Stimulated activated naive CD8-positive, alpha-beta T cell treated with anti-CD3 and anti-CD28 coated beads, Interleukin-15, amount 100 ng/mL, for 72 hours (primary cell): ENCODE data around the gene ESPN.
"Not testable (repeated sequence)": the region's sequence is repeated elsewhere in the genome, so short reads cannot be mapped to it uniquely, and the experiment has no call there.

Experiments
- ATAC-seq: fragments of 150-1000 bp; cut with Tn5 transposase; 2 replicates; pipeline ENCODE4 v1.10.0; 2021; ENCODE audit warnings: mild to moderate bottlenecking, moderate library complexity
- DNase-seq, 2 donors: peaks; one replicate each; pipeline ENCODE4 v3.0.0; 2021 to 2022
- H3K27ac Mint-ChIP-seq, 2 donors: one replicate each; pipeline ENCODE4 v1.8.0; 2022; ENCODE audit warnings: mild to moderate bottlenecking in 2 of 2, mixed read lengths in 2 of 2, moderate library complexity in 2 of 2
- H3K27me3 Mint-ChIP-seq: one replicate; pipeline ENCODE4 v1.8.0; 2022; ENCODE audit warnings: mixed read lengths
- H3K4me1 Mint-ChIP-seq: one replicate; pipeline ENCODE4 v1.8.0; 2022; ENCODE audit warnings: mild to moderate bottlenecking, mixed read lengths
- H3K4me3 Mint-ChIP-seq, 2 donors: one replicate each; pipeline ENCODE4 v1.8.0; 2022; ENCODE audit warnings: mild to moderate bottlenecking in 2 of 2, mixed read lengths in 2 of 2, moderate library complexity in 1 of 2
- H3K9me3 Mint-ChIP-seq, 2 donors: one replicate each; pipeline ENCODE4 v1.8.0; 2022; ENCODE audit warnings: mixed read lengths in 2 of 2

Gene ESPN

DNA sequence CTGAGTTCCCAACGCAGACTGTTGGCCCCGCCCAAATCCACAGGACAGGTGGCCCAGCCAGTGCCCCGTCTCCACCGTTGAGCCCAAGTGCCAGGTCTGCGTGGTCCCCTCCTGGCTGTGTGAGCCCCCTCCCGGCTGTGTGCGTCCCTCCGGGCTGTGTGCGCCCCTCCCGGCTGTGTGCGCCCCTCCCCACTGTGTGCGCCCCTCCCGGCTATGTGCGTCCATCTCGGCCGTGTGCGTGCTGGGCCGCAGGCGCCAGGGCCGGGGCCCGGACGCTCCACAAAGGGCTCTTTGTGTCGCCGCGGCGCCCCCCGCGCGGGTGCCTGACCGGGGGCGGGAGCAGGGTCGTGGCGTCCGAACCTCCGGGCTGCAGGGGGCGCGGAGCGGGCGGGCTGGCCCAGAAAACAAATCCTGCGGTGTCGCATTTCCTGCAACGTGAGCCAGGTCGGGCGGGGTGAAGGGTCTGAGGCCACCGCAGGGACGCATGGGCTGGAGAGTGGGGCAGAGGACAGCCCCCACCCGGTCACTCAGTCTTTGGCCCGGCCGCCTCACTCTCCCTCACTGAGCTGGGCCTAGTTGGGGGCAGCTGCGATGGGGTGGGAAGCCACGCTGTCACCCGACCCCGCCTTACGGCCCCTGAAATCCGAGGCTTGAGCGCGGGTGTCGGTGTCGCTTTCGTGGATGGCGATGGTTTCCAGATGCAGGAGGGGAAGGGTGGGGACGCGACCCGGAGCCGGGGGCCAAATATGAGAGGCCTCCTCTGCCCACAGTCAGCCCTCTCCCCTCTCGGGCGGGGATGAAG lies 22.6 kb downstream of the ESPN start:
- no peak for ATAC-seq
- peak overlapping the region; percentile 35 to 66 for H3K4me3 Mint-ChIP-seq
- H3K27ac Mint-ChIP-seq, result no peak overlapping the region
- no peak for DNase-seq
- peaks cover 86% of the 10 kb centered on the region for H3K27me3 Mint-ChIP-seq
- H3K9me3 Mint-ChIP-seq, result no peaks in the 10 kb centered on the region
- peaks cover 37% of the 10 kb centered on the region for H3K4me1 Mint-ChIP-seq

- no peaks in the 10 kb centered on the region for H3K9me3 Mint-ChIP-seq
- H3K4me1 Mint-ChIP-seq, result peaks cover 40% of the 10 kb centered on the region
- peak; percentile 50 for ATAC-seq
- no peak overlapping the region for H3K27ac Mint-ChIP-seq
- peak overlapping the region; percentile 35 to 66 for H3K4me3 Mint-ChIP-seq
- peaks cover 93% of the 10 kb centered on the region for H3K27me3 Mint-ChIP-seq
- DNase-seq, result no peak
Measured at GRCh38 chr1:6447818-6448748, 23.5 kb downstream of the ESPN start.

DNA sequence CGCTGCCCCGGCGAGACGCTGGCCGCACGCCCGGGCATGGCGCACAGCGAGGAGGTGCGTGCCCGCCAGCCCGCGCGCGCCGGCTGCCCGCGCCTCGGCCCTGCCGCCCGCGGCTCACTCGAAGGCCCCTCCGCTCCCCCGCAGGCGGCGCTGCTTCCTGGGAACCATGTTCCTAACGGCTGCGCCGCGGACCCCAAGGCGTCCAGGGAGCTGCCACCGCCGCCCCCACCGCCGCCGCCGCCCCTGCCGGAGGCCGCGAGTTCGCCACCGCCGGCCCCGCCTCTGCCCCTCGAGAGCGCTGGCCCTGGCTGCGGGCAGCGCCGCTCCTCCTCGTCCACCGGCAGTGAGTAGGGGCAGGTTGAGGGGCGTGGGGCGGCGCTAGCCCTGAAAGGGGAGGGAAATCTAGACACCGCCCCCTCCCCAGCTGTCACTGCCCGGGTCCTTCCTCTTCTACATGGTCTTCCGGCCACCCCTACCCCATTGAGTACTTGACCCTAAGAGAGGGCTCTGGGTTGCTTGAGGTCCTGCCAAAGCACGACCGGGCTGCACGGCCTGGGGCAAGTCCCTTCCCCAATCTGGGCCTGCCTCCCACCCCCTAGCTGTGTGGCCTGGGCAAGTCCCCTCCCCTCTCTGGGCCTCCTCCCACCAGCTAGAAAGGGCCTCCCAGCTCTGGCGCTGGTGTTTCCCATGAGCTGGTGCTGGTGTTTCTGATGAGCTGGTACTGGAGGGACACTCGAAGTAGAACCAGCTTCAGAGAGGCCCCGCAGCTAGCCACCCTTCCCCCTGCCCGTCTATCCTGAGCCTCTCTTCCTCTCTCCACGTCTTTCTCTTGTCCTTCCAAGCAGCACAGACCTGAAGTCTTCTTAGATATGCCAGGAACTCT lies 24.4 kb downstream of the ESPN start:
- DNase-seq (peak in 1 of 2 donors; percentile 42), ATAC-seq (peak; percentile 56)
- no peaks in the 10 kb centered on the region for H3K9me3 Mint-ChIP-seq
- peaks cover 94% of the 10 kb centered on the region for H3K27me3 Mint-ChIP-seq
- peaks cover 45% of the 10 kb centered on the region for H3K4me1 Mint-ChIP-seq
- no peak overlapping the region for H3K27ac Mint-ChIP-seq
- peak overlapping the region; percentile 7 to 73 for H3K4me3 Mint-ChIP-seq

DNA sequence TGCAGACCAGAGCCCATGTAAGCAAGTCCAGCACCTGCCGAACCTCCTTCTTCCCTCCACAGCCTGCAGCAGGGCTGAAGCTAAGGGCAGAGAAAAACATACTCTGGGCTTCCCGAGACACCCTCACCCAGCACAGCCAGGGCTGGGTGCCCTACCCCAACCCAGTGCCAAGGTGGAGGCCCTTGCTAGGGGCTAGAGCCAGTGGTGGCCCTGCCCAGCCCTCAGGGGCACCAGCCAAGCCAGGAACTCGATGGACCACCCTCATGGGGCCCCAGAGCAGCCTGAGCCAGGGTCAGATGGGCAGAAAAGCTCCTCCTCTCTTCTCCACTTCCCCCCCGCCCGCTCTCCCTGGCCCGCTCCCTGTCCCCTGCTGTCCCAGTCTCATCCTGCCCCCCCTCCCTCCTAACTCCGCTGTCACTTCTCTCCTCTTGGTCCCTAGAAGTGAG lies 25.5 kb downstream of the ESPN start:
- Mint-ChIP-seq H3K4me1 (peaks cover 47% of the 10 kb centered on the region), H3K27me3 (peaks cover 91% of the 10 kb centered on the region), H3K27ac (peak overlapping the region in 1 of 2 donors; percentile 50), H3K9me3 (no peaks in the 10 kb centered on the region), H3K4me3 (no peak overlapping the region)
- no peak for DNase-seq
- no peak for ATAC-seq

GRCh38 chr1:6450486-6450885 lies 25.9 kb downstream of the ESPN start:
- Mint-ChIP-seq H3K27me3 (peaks cover 89% of the 10 kb centered on the region), H3K4me1 (peaks cover 46% of the 10 kb centered on the region)
- not testable (repeated sequence) for H3K9me3 Mint-ChIP-seq, ATAC-seq, H3K4me3 Mint-ChIP-seq, DNase-seq, H3K27ac Mint-ChIP-seq

DNA sequence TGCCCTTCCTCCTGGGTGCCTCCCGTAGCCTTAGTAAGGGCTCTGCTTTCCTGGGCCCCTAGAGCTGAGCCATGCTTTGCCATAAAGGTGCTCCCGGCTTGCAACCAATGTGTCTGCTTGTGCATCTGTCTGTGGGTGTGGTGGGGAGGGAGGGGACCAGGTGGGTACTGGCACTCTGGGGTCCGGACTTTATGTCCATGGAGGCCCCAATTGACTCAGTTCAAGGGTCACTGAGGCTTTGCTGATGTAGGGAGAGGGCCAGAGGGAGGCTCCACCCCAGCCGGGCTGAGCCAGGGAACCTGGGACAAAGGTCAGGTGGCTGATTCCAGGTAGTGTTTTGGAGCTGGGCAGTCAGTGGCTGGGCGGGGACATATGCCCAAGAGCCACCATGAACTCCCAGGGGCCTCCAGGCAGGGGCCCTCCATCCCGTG lies 26.4 kb downstream of the ESPN start:
- Mint-ChIP-seq H3K9me3 (no peaks in the 10 kb centered on the region), H3K27me3 (peaks cover 89% of the 10 kb centered on the region), H3K4me1 (peaks cover 50% of the 10 kb centered on the region), H3K4me3 (no peak overlapping the region), H3K27ac (no peak overlapping the region)
- DNase-seq (no peak), ATAC-seq (no peak)

DNA sequence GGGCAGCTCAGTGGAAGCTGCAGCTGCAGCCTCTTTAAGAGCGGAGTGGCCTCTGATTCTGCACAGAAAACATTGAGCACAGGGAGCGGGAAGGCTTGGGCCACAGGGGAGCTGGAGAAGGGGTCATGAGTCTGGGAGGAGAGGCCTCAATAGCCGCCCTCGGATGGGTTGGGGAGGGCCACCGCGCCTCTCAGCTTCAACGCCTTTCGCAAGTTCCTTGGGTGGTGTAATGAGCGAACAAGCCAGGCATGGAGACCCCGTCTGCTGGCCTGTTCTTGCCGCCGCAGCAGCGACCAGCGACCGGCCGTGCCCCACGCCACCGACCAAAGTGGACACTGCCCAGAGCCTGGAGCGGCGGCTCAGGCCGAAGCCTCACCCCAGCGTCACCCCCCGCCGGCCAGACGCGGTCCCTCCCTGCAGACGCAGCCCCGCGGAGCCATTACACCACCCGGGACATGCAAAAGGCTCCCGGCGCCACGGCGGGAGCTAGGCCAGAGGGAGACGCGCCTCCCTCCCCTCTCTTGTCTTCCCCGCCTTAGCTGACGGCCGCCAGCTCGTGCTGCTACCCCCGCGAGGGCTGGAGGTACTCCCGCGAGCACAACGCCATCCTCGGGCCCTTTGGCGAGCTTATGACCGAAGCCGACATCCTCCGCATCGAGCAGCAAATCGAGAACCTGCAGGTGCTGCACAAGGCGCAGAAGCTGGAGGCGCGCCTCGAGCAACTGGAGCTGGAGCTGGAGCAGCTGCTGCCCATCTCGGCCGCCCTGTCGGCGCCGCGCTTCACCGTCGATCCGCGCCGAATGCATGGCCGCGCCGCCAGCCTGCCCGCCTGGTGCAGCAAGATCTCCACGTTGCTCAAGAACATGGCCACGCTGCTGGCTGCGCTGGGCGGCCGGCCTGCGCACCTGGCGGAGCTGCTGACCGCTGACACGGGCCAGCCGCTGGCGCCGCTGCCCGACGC lies 29.6 kb downstream of the ESPN start:
- Mint-ChIP-seq H3K4me3 (peak overlapping the region; percentile 32 to 43), H3K27me3 (peaks cover 80% of the 10 kb centered on the region), H3K4me1 (peaks cover 42% of the 10 kb centered on the region)
- not testable (repeated sequence) for H3K9me3 Mint-ChIP-seq, H3K27ac Mint-ChIP-seq, DNase-seq, ATAC-seq

DNA sequence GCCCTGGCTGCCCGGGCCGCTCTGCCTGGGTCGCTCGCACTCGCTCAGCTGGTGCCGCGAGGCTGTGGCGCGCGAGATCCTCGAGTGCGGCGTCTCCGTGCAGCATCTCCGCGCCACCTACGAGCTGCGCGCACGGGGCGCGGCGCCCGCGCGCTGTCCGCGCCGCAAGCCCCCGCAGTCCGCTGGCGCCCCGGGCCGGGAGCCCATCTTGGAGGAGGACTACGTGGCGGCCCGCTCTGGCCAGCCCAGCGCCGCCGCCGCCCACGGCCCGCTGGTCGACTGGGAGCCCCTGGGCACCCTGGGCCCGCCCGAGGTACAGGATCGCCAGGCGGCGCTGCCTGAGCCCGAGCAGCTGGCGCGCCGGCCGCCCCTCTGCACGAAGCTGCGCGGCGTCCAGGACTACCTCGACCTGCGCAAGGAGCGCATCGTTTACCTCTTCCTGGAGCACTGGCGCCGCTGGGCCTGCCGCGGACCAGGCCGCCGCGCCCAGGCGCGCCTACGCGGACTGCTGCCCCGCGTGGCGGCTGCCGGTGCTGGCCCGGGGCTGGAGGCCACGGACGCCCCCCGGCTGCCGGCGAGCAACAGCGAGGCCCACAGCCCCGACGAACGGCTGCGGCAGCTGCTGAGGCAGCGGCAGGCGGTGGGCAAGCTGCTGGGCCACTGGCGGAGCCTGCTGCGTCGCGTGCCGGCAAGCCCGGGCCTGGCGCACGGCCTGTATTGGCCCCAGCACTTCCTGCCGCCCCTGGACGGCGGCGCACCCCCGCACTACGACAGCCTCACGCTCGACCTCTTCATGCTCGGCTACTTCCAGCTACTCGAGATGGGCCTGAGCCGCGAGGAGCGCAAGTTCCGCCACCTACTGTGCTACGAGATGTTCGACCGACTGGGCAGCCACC lies 30.5 kb downstream of the ESPN start:
- Mint-ChIP-seq H3K4me3 (peak overlapping the region; percentile 37 to 68), H3K4me1 (peaks cover 42% of the 10 kb centered on the region)

DNA sequence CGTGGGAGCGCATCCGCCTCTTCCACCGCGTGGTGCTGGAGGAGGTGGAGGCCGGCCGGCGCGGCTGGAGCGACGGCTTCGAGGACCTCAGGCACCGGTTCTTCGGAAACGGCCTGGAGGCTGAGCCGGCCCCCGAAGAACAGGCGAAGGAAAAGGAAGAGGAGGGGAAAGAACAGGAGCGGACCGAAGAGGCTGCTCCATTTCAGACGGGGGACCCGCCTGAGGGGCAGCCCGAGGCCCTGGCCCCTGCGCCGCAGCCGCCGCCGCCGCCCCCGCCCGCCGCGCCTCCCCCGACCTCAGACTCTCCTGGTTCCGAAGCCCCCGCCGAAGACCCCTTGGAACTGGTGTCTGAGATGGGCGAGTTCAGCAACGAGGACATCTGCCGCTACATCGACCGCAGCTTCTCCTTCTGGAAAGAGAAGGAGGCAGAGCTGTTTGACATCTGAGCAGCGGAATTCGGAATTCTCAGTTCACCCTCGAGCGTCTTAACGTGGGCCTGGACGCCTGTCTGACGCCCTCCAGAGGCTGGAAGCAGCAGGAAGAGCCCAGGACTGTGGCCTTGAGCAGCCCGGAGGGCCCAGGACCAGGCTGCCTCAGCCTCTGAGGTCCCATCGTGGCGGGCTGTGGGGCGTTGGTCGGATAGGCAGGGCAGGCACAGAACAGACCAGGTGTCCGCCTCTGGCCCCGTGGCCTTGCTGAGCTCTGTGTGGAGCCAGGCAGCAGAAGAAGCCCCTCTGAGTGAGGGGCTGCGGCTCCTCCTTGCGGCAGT lies 31.4 kb downstream of the ESPN start:
- H3K27me3 Mint-ChIP-seq, result peaks cover 62% of the 10 kb centered on the region
- peak overlapping the region; percentile 37 to 68 for H3K4me3 Mint-ChIP-seq
- H3K4me1 Mint-ChIP-seq, result peaks cover 48% of the 10 kb centered on the region
- DNase-seq, H3K27ac Mint-ChIP-seq, H3K9me3 Mint-ChIP-seq, ATAC-seq: not testable (repeated sequence)

More for the DNA sequence above, 30.5 kb downstream of the ESPN start:
- peak; percentile 59 for DNase-seq
- no peaks in the 10 kb centered on the region for H3K9me3 Mint-ChIP-seq
- ATAC-seq, result peak; percentile 66
- no peak overlapping the region for H3K27ac Mint-ChIP-seq
- peaks cover 71% of the 10 kb centered on the region for H3K27me3 Mint-ChIP-seq

DNA sequence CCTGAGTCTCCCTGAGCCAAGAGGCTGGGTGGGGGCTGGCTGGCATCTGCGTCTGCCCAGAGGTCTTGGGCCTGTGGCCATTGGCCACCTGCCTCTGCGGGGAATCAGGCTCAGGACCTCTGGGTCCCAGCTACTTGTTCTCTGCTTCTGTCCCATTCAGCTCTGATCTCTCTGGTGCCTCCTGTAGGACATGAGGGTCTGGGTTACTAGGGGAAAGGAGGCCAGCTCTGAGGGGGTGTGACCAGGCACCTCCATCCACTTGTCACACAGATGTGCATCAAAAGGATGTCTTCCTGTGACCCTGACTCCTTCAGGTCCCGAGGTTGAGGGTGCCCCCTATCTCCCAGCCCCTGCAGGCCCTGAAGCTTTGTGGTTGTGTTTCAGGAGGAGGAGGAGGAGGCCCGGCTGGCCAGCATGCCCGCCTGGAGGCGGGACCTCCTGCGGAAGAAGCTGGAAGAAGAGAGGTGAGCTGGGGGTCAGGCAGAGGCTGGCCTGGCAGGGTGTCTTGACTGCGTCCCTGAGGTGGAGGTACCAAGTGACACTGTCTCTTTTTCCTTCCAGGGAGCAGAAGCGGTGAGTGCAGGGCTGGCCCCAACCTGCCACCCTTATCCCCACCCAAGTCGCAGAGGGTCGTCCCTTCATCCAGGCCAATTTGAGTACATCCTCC lies 32.4 kb downstream of the ESPN start:
- peaks cover 52% of the 10 kb centered on the region for H3K27me3 Mint-ChIP-seq
- no peak overlapping the region for H3K4me3 Mint-ChIP-seq
- H3K27ac Mint-ChIP-seq, result peak overlapping the region in 1 of 2 donors; percentile 7
- peaks cover 58% of the 10 kb centered on the region for H3K4me1 Mint-ChIP-seq
- ATAC-seq, result no peak
- DNase-seq, result no peak
- H3K9me3 Mint-ChIP-seq, result no peaks in the 10 kb centered on the region

- Mint-ChIP-seq H3K4me1 (peaks cover 71% of the 10 kb centered on the region), H3K27me3 (peaks cover 25% of the 10 kb centered on the region)
Measured at GRCh38 chr1:6459850-6460265, 35.3 kb downstream of the ESPN start.

More at GRCh38 chr1:6459850-6460265, 35.3 kb downstream of the ESPN start:
- peak overlapping the region; percentile 91 to 93 for H3K27ac Mint-ChIP-seq
- ATAC-seq (peak; percentile 47), DNase-seq (peak in 1 of 2 donors; percentile 63)
- H3K9me3 Mint-ChIP-seq, result no peaks in the 10 kb centered on the region
- peak overlapping the region; percentile 72 to 75 for H3K4me3 Mint-ChIP-seq
